DOHH2 (cell line): Measurements from ENCODE around the gene CPED1.

Experiments
- H3F3A ChIP-seq: fragments of 200-600 bp; sonication (generic), shearing (Covaris generic); 2 replicates; pipeline ENCODE4 v1.6.0; 2016; ENCODE audit warnings: antibody characterized with exemption, mild to moderate bottlenecking; ENCODE audit not compliant: control insufficient read depth, insufficient read depth
- H3K27ac ChIP-seq: fragments of 200-600 bp; sonication (generic); 2 replicates; pipeline ENCODE4 v1.5.1; 2014; ENCODE audit warnings: low read depth, mild to moderate bottlenecking, low read length, moderate library complexity
- H3K27me3 ChIP-seq: fragments of 200-600 bp; sonication (generic); 2 replicates; pipeline ENCODE4 v1.6.1; 2014; ENCODE audit warnings: mild to moderate bottlenecking, low read length, mixed read lengths; ENCODE audit not compliant: control insufficient read depth
- H3K36me3 ChIP-seq: fragments of 200-600 bp; sonication (generic); 2 replicates; pipeline ENCODE4 v1.6.1; 2014; ENCODE audit warnings: mild to moderate bottlenecking, low read length, moderate library complexity, mixed read lengths; ENCODE audit not compliant: control insufficient read depth
- H3K4me1 ChIP-seq: fragments of 200-600 bp; sonication (generic); 2 replicates; pipeline ENCODE4 v1.6.1; 2014; ENCODE audit warnings: mild to moderate bottlenecking, low read length, mixed read lengths; ENCODE audit not compliant: control insufficient read depth
- H3K4me2 ChIP-seq: fragments of 200-600 bp; sonication (generic); 2 replicates; pipeline ENCODE4 v1.6.0; 2014; ENCODE audit warnings: mild to moderate bottlenecking, low read length, moderate library complexity
- H3K4me3 ChIP-seq: fragments of 200-600 bp; sonication (generic); 2 replicates; pipeline ENCODE4 v1.5.1; 2014; ENCODE audit warnings: mild to moderate bottlenecking, low read length, mixed read lengths
- H3K79me2 ChIP-seq: fragments of 200-600 bp; sonication (generic); 2 replicates; pipeline ENCODE4 v1.6.1; 2014; ENCODE audit warnings: mild to moderate bottlenecking, low read length, mixed read lengths; ENCODE audit not compliant: control insufficient read depth
- H3K9me2 ChIP-seq: fragments of 200-600 bp; sonication (generic); replicated peaks from 2 replicates; pipeline ENCODE4 v1.6.1; 2014; ENCODE audit warnings: mild to moderate bottlenecking, low read length, mixed read lengths; ENCODE audit not compliant: control insufficient read depth
- H3K9me3 ChIP-seq: fragments of 200-600 bp; sonication (generic); 2 replicates; pipeline ENCODE4 v1.6.1; 2014; ENCODE audit warnings: antibody characterized with exemption, low read length, mixed read lengths; ENCODE audit not compliant: control insufficient read depth, insufficient read depth
- H4K20me1 ChIP-seq: fragments of 200-600 bp; sonication (generic); 2 replicates; pipeline ENCODE4 v1.6.0; 2014; ENCODE audit warnings: low read depth, mild to moderate bottlenecking, antibody characterized with exemption, low read length, moderate library complexity; ENCODE audit not compliant: control insufficient read depth, insufficient read depth
- CTCF ChIP-seq: fragments of 200-600 bp; sonication (generic); IDR thresholded peaks from one replicate; pipeline ENCODE4 v1.5.1; 2014; ENCODE audit warnings: antibody characterized with exemption, mild to moderate bottlenecking, low read depth, low read length; ENCODE audit not compliant: poor library complexity, severe bottlenecking
- EZH2phosphoT487 ChIP-seq: fragments of 200-600 bp; sonication (generic); IDR thresholded peaks from 2 replicates; pipeline ENCODE4 v1.6.1; 2017; ENCODE audit warnings: borderline replicate concordance, mild to moderate bottlenecking, antibody characterized with exemption, low read length, moderate library complexity, mixed read lengths

The CPED1 gene

DNA sequence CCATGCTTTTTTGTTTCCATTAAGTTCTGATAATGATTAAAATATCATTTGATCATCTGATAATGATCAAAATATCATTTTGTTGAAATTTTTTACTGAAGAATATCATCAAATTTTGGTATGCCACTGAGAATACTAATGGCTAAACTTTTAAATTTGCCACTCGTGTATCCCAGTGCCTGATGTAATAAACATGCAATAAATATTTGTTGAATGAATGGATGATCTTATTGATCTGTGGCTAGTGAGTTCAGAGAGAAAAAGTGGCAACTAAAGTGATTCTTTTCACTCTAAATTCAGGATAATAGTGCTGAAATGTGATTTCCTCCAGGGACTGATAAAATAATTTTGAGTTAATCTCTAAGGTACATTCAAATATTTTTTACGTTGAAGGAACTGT is 181.0 kb downstream of the CPED1 start:
- no peaks in the 10 kb centered on the region for H3K9me2 ChIP-seq
- H3K9me3 ChIP-seq = no peaks in the 10 kb centered on the region
- H3F3A ChIP-seq = no peaks in the 10 kb centered on the region
- H3K27ac ChIP-seq = no peak overlapping the region
- TF ChIP-seq EZH2phosphoT487 (no peak), CTCF (no peak)
- 0 out of 2 replicates have a peak, but pooled peaks cover 4% of the 10 kb centered on the region for H3K4me1 ChIP-seq
- no peak overlapping the region for H3K4me3 ChIP-seq
- H3K36me3 ChIP-seq = no peaks in the 10 kb centered on the region
- no peaks in the 10 kb centered on the region for H3K79me2 ChIP-seq
- no peaks in the 10 kb centered on the region for H3K27me3 ChIP-seq
- no peak overlapping the region for H3K4me2 ChIP-seq
- H4K20me1 ChIP-seq = no peaks in the 10 kb centered on the region

GRCh38 chr7:121172484-121172883 is 184.0 kb downstream of the CPED1 start:
- Histone ChIP-seq H3K27me3 (no peaks in the 10 kb centered on the region), H3K4me2 (no peak overlapping the region), H4K20me1 (no peaks in the 10 kb centered on the region), H3K79me2 (no peaks in the 10 kb centered on the region), H3F3A (0 out of 2 replicates have a peak, but pooled peaks cover 3% of the 10 kb centered on the region), H3K36me3 (no peaks in the 10 kb centered on the region), H3K27ac (no peak overlapping the region), H3K4me1 (peaks cover 10% of the 10 kb centered on the region), H3K9me2 (no peaks in the 10 kb centered on the region), H3K9me3 (no peaks in the 10 kb centered on the region), H3K4me3 (no peak overlapping the region)
- no peak for TF ChIP-seq CTCF
- TF ChIP-seq EZH2phosphoT487 = no peak

GRCh38 chr7:121175826-121176225 is 187.3 kb downstream of the CPED1 start:
- Histone ChIP-seq H4K20me1 (no peaks in the 10 kb centered on the region), H3F3A (peaks cover 5% of the 10 kb centered on the region; the same call in 1 of the 2 replicates), H3K27ac (no peak overlapping the region), H3K4me1 (peaks cover 43% of the 10 kb centered on the region), H3K9me3 (no peaks in the 10 kb centered on the region), H3K36me3 (peaks cover 18% of the 10 kb centered on the region), H3K79me2 (no peaks in the 10 kb centered on the region), H3K4me3 (no peak overlapping the region), H3K9me2 (no peaks in the 10 kb centered on the region), H3K27me3 (no peaks in the 10 kb centered on the region), H3K4me2 (no peak overlapping the region)
- TF ChIP-seq CTCF = no peak
- no peak for TF ChIP-seq EZH2phosphoT487

DNA sequence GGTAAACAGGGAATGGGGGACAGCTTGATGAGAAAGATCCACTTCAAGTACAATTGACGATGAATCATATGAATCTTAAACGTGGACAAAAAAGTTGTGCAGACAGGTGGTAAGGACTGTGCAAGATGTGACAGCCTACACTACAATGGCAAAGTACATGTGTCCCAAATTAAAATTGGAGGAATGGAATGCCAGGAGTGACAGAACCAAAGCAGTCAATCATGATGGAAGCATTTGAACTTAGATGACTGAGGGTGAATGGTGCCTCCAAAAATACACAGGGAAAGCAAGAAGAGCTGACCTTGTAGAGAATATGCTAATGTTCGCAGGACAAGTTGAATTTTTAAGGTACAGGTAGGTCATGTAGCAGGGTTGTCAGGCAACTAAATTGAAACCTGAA is 189.9 kb downstream of the CPED1 start:
- Histone ChIP-seq H3K36me3 (peaks cover 18% of the 10 kb centered on the region), H3K79me2 (no peaks in the 10 kb centered on the region), H3K27me3 (no peaks in the 10 kb centered on the region), H3K4me2 (no peak overlapping the region), H3K4me1 (peaks cover 70% of the 10 kb centered on the region), H4K20me1 (no peaks in the 10 kb centered on the region), H3F3A (peaks cover 5% of the 10 kb centered on the region; the same call in 1 of the 2 replicates), H3K4me3 (no peak overlapping the region), H3K9me3 (no peaks in the 10 kb centered on the region), H3K27ac (no peak overlapping the region), H3K9me2 (no peaks in the 10 kb centered on the region)
- no peak for TF ChIP-seq EZH2phosphoT487
- TF ChIP-seq CTCF = no peak
